Sciatic nerve (tissue), 2 donors: Measurements from ENCODE around the gene ZNRF3. TPM values are rescaled to one million over a fixed set of nuclear protein-coding genes. Genes with fewer than 3 reads are reported as not detected.
"Not testable (repeated sequence)": the region's sequence is repeated elsewhere in the genome, so short reads cannot be mapped to it uniquely, and the experiment has no call there.

Source experiments
- ATAC-seq: fragments of 200-7000 bp; cut with Tn5 transposase; one replicate; pipeline ENCODE4 v1.9.1; 2020; ENCODE audit warnings: mild to moderate bottlenecking, moderate library complexity
- DNase-seq: peaks from one replicate; pipeline ENCODE4 v3.0.0-alpha.2; 2020; ENCODE audit warnings: low spot score
- intact Hi-C: fragments of 100-400 bp; cut with DNase I; formaldehyde crosslinking; loops from one replicate; pipeline ENCODE4 v1.14.2; 2022
- total RNA-seq: library from RNA; stranded (reverse); fragmentation: NEBNext Ultra II Directional; extraction: Animal tissue kit (Norgen Biotek cat#: 25700); gene quantifications from one replicate; pipeline ENCODE4 v1.2.1, GENCODE V29; 2021
- donor health status: DM: no; HTN: no; CAD: no.
- donor health status: DM: no; HTN: no; CAD: no.

Gene ZNRF3
- total RNA-seq, 1 donor from 2014 or later, result 12.9 TPM

- intact Hi-C loops, result no loop called here
- ATAC-seq, result no peak
- DNase-seq, result no peak
Observed at GRCh38 chr22:28992565-28993356, 109.4 kb downstream of the ZNRF3 start.

- DNase-seq, result no peak
- ATAC-seq, result no peak
- intact Hi-C loops, result no loop called here
Observed at GRCh38 chr22:28994522-28994921, 111.2 kb downstream of the ZNRF3 start.

GRCh38 chr22:28995551-28995950 is 112.2 kb downstream of the ZNRF3 start:
- intact Hi-C loops, result no loop called here
- ATAC-seq (no peak), DNase-seq (no peak)

GRCh38 chr22:28997342-28997741 is 114.0 kb downstream of the ZNRF3 start:
- ATAC-seq, result no peak
- intact Hi-C loops, result no loop called here
- no peak for DNase-seq

- peak; percentile 59 for ATAC-seq
- DNase-seq, result no peak
- intact Hi-C loops, result no loop called here
Observed at GRCh38 chr22:28998681-28999080, 115.3 kb downstream of the ZNRF3 start.

- intact Hi-C loops, result no loop called here
- ATAC-seq (no peak), DNase-seq (no peak)
Observed at GRCh38 chr22:28999510-28999909, 116.1 kb downstream of the ZNRF3 start.

GRCh38 chr22:28999919-29000556 is 116.7 kb downstream of the ZNRF3 start:
- intact Hi-C loops, result no loop called here

GRCh38 chr22:29000641-29001040 is 117.3 kb downstream of the ZNRF3 start:
- intact Hi-C loops, result no loop called here
- ATAC-seq, result no peak
- DNase-seq, result no peak

More at GRCh38 chr22:28999919-29000556, 116.7 kb downstream of the ZNRF3 start:
- DNase-seq (no peak), ATAC-seq (peak; percentile 55)

GRCh38 chr22:29002603-29003002 is 119.2 kb downstream of the ZNRF3 start:
- ATAC-seq, result no peak
- DNase-seq, result no peak
- intact Hi-C loops, result no loop called here

- no peak for ATAC-seq
- intact Hi-C loops, result no loop called here
Observed at GRCh38 chr22:29003552-29003951, 120.2 kb downstream of the ZNRF3 start.

GRCh38 chr22:29003975-29004646 is 120.7 kb downstream of the ZNRF3 start:
- DNase-seq, result no peak
- intact Hi-C loops, result no loop called here
- no peak for ATAC-seq

More at GRCh38 chr22:29003552-29003951, 120.2 kb downstream of the ZNRF3 start:
- DNase-seq, result no peak

- DNase-seq, result no peak
- intact Hi-C loops, result no loop called here
Observed at GRCh38 chr22:29004647-29005371, 121.4 kb downstream of the ZNRF3 start.

GRCh38 chr22:29005754-29006153 is 122.4 kb downstream of the ZNRF3 start:
- ATAC-seq, intact Hi-C loops, DNase-seq: not testable (repeated sequence)

More at GRCh38 chr22:29004647-29005371, 121.4 kb downstream of the ZNRF3 start:
- ATAC-seq, result peak; percentile 74

GRCh38 chr22:29006346-29006745 is 123.0 kb downstream of the ZNRF3 start:
- ATAC-seq (no peak), DNase-seq (no peak)
- intact Hi-C loops, result no loop called here

GRCh38 chr22:29009148-29009547 is 125.8 kb downstream of the ZNRF3 start:
- ATAC-seq, result no peak
- DNase-seq, result no peak
- intact Hi-C loops, result no loop called here

- peak; percentile 34 for DNase-seq
- peak; percentile 64 for ATAC-seq
- intact Hi-C loops, result no loop called here
Observed at GRCh38 chr22:29011240-29012100, 128.1 kb downstream of the ZNRF3 start.

GRCh38 chr22:29012101-29012433 is 128.7 kb downstream of the ZNRF3 start:
- intact Hi-C loops, result no loop called here
- ATAC-seq (no peak), DNase-seq (peak; percentile 6)

GRCh38 chr22:29012952-29013351 is 129.6 kb downstream of the ZNRF3 start:
- DNase-seq, result peak; percentile 3
- ATAC-seq, result no peak
- intact Hi-C loops, result no loop called here
